OCI-M2 (cell line): Measurements from ENCODE around the gene TFE3.
"Not testable (repeated sequence)": the region's sequence is repeated elsewhere in the genome, so short reads cannot be mapped to it uniquely, and the experiment has no call there.

Source experiments
- DNase-seq: peaks from one replicate; lab custom pipeline; 2025; ENCODE audit not compliant: unreplicated experiment; lab: John Stamatoyannopoulos, UW

Gene TFE3

DNA sequence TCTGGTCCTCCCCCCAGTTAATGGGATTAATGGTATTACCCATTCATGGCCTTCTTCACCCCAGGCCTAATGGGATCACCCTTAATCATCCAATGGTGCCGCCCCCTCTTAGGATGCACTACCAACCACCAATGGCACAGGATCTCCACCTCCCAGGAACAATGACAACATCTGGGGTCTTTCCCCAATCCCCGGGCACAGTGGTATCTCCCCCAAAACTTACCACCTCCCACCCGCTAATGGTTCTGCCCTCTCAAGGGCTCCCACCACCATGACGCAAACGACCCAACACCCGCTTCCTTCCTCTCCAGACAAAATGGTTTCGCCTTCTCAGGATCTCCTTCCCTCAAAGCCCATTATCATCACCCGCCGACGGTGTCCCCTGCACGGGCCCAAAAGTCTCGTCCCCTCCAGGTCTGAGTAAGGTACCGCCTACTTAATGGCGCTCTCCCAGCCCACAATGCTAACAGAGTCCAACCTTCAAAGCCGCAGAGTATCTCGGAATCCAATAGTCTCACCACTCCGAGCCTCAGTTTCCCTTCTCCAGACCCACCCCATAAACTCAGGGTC lies 41.6 kb downstream of the TFE3 start:
- DNase-seq: no peak

DNA sequence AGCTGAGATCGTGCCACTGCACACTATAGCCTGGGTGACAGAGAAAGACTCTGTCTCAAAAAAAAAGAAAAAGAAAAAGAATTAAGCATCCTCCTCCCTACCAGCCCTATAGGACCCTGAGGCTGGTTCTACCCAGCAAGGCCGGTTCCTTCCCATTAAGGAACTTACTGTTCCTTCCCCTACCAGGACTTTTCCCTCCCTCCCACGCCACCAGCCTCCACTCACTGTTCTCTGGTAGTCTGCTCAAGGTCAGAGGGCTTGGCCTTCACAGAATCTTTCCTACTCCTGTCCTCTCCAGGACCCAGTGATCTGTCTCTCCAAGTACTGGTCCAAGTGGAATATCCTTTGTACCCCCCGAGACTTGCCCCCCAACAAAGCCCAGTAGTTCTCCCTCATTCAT lies 42.5 kb downstream of the TFE3 start:
- DNase-seq: no peak

DNA sequence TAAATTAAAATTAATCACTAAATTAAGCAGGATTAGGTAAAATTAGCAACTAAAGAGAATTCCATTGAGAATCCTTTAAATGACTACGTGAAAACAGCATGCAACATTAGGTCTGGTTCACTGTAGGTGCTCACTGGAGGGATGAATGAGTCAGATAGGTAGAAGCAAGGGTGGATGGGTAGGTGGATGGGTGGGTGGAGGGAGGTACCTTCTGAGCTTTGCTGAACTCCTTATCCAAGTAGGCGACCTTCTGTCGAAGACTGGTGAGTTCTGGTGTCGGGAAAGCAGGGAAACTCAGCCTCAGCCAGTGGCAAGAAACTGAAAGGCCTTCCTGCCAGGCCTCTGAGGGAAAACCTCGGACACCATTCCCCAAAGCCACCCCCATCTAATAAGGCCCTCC lies 44.1 kb downstream of the TFE3 start:
- DNase-seq: no peak

DNA sequence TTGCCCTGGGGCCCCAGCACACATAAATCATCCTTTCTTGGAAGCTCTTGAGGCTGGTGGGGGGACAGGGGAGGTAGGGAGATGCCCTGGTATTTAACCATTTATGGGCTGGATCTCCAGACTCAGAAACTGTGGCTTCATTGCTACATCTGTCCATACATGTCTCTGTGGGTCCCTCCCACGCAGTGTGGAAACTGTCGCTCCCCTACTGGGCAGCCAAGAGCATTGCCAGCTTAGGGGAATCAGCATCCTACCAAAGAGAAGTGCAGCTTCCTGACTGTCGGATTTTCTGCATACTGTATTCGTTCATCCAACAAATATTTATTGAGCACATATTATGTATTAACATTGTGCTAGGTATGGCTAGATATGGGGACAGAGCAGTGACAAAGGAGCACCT lies 44.8 kb downstream of the TFE3 start:
- no peak for DNase-seq

DNA sequence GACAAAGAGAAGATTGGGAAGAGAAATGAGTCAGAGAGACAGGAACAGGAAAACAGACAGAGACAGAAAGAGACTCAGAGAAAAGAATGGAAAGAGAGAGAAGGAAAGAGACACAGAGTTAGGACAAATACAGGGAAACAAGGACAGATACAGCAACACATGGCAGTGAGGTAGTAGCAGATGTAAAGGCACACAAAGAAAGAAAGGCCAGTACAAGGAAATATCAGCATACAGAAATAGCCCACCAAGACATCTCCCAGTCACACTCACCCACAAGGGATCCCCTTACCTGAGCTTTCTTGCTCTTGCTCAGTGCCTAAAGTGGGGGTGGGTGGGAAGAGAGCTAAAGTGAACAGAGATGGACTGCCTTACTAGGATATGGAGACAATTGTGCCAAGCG lies 45.3 kb downstream of the TFE3 start:
- DNase-seq: no peak

DNA sequence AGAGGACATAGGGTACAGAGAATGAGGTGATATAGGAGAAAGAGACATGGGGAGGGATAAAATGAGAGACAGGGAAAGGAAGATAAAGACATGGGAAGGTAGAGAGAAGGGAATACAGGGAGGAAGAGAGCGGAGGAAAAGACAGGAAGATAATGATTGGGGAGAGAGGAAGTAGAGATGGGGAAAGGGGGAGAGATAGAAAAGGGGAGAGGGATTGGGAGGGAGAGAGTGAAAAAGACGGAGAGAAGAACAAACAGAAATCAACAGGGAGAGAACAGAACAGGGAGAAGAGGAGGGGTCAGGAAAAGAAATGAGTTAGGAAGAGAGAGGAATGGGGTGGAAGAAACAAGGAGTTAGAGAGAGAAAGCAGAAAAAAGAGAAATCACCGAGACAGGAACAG lies 45.7 kb downstream of the TFE3 start:
- no peak for DNase-seq

DNA sequence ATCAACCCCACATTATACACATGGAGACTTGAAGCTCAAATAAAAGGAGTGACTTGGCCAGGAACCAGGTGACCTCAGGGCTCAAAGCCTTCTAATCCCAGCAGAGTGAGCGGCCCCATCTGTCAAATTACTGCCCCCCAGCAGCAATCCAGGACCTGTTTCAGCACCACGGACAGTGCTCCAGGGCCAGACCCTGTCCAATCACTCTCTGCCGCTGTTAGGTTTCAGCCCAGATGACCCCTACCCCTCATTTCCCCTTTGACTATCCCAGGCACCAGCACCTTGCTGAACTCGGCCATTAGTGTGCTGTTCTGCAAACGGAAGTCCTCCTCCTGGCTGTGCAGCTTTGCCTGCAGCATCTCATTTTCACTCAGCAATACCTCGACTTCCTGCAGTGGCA lies 46.2 kb downstream of the TFE3 start:
- no peak for DNase-seq

DNA sequence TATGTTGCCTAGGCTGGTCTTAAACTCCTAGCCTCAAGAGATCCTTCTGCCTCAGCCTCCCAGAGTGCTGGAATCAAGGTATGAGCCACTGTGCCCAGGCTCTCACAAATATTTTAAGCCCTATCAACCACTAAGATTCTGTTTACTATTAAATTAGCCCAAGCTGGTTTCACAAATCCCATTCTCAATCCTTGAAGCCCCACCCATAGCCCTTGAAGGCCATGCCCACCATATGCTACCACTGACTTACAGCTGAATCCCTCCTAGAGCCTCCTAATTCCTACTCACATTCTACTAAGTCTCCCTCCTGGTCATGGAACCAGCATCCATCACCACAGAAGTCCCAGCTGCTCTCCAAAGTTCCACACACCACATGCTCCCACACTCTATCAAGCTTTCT lies 50.8 kb downstream of the TFE3 start:
- no peak for DNase-seq

DNA sequence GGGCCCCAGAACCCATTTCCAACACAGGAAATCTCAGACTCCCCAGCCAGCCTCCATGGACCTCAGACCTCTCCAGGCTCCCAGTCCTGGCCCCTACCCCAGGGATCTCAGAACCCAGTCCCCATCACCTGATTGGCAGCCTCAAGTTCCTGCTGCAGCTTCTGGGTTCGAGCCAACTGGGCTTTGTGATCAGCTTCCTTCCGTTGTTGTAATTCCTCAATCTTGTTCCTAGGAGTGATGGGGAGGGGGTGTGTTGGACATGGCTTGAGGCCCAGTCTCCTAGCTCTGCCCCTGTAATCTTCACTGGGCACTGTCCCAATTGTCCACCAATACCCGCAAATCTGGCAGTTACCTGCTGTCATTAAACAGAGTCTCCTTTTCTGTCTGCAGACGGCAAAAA lies 53.7 kb downstream of the TFE3 start:
- no peak for DNase-seq

DNA sequence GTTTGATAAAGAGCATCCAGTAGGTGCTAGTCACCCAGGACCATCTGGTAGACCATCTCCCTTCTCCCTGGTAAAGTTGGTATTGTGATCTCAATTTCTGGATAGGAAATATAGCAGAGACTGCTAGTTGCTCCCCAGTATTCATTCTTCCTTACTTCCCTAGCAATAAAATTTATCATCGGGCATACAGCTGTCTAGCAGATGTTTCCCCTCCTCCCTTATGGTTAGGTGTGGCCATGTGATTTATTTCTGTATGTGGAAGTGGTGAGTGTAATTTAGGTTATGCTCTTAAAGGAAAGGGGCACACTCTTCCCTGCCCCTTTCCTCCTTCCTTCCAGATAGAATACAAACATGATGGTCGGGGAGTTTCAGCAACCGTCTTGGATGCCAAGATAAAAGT lies 59.3 kb downstream of the TFE3 start:
- no peak for DNase-seq

DNA sequence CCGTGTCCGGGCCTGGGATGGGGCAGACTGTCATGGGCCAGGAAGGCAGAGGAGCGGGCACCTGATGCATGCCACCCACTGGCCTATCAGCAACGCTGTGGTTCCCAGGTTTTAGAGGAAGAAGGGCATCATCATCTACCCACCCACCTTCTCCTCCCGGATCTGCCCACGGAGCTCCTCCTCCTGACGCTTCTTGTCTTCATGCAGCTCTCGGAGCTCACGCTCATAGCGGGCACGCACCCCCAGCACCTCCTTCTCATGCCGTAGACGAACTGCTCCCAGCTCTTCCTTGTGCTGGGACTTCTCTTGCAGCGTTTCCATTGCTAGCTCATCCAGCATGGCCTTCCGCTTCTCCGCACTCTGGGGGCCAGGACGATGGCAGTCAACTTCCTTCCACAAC lies 60.1 kb downstream of the TFE3 start:
- DNase-seq: no peak

DNA sequence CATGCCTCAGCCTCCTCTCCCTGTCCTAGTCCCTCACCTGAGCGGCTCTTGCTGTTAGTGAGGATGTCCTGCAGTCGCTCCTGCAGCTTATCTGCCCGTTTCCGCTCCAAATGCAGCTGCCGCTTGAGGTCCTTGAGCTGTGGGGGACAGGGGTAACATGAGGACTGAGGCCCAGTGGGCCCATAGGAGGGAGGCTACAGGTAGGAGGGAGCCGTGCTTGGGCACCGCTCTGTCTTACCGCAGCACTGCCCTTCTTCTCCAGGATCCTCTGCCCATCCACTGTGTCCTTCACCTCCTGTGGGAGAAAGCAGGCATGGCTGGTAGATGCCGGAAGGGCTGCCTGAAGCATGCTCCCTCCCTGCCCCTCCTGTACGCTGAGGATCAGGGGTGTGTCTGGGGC lies 62.0 kb downstream of the TFE3 start:
- no peak for DNase-seq

DNA sequence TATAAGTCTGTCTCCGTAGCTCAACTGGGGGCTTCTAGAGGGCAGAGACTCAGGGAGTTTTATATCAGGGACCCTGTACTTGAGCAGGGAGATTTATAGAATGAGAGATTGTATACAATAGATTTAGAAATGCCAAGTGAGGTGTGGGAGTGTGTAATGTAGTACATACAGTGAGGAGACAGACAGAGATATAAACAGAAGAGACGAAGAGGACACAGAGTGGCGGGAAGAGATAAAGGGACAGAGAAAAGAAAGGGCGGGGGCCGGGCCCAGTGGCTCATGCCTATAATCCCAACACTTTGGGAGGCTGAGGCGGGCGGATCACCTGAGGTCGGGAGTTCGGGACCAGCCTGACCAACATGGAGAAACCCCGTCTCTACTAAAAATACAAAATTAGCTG lies 62.8 kb downstream of the TFE3 start:
- DNase-seq: not testable (repeated sequence)
